ENCODE data around the gene CUEDC1.

Gene CUEDC1

GRCh38 chr17:57947369-57947768 is 7.8 kb downstream of the CUEDC1 start:
- Histone ChIP-seq H3K36me3 (ENCODE audit: insufficient read depth, low read length) (no peaks in the 10 kb centered on the region), H3K9me3 (ENCODE audit: insufficient read depth, low read length, severe bottlenecking) (no peaks in the 10 kb centered on the region), H2AFZ (ENCODE audit: low read depth, low read length) (no peak overlapping the region), H3K4me3 (ENCODE audit: low read depth in 1 of 2, low read length in 2 of 2) (0 out of 4 replicates have a peak overlapping the region, but pooled peaks of 1 of the 2 experiments have one; percentile 37), H4K20me1 (ENCODE audit: insufficient read depth, low read length) (peaks cover 2% of the 10 kb centered on the region; the same call in 1 of the 2 replicates), H3K79me2 (ENCODE audit: insufficient read depth, low read length) (no peaks in the 10 kb centered on the region), H3K27me3 (ENCODE audit: insufficient read depth, low read length, poor library complexity) (peaks cover 8% of the 10 kb centered on the region), H3K9ac (ENCODE audit: low read depth, low read length) (no peak overlapping the region), H3K4me1 (ENCODE audit: insufficient read depth, low read length) (peaks cover 12% of the 10 kb centered on the region), H3K4me2 (ENCODE audit: insufficient read depth, low read length) (peak overlapping the region; percentile 54; the same call in 1 of the 2 replicates), H3K27ac (ENCODE audit: low read length) (no peak overlapping the region)
- DNase-seq (no peak), ATAC-seq (ENCODE audit: insufficient read depth, low read depth) (no peak)
- TF ChIP-seq EZH2 (IDR thresholded peaks at IDR 0.05; ENCODE audit: borderline replicate concordance, low read depth, low read length, severe bottlenecking): no peak
- no peak for TF ChIP-seq CTCF (IDR thresholded peaks at IDR 0.05; ENCODE audit: borderline replicate concordance, extremely low read depth, low read length, poor library complexity, severe bottlenecking)

GRCh38 chr17:57946798-57947358 is 8.3 kb downstream of the CUEDC1 start:
- H2AFZ ChIP-seq (ENCODE audit: low read depth, low read length): no peak overlapping the region
- peaks cover 8% of the 10 kb centered on the region for H3K27me3 ChIP-seq (ENCODE audit: insufficient read depth, low read length, poor library complexity)
- no peak overlapping the region for H3K27ac ChIP-seq (ENCODE audit: low read length)
- ATAC-seq (ENCODE audit: insufficient read depth, low read depth): peak; percentile 97
- H3K36me3 ChIP-seq (ENCODE audit: insufficient read depth, low read length): no peaks in the 10 kb centered on the region
- peak; percentile 66 for DNase-seq
- H4K20me1 ChIP-seq (ENCODE audit: insufficient read depth, low read length): peaks cover 2% of the 10 kb centered on the region; the same call in 1 of the 2 replicates
- peak overlapping the region in 1 of 2 experiments; percentile 37; a peak in 2 of 4 replicates for H3K4me3 ChIP-seq (ENCODE audit: low read depth in 1 of 2, low read length in 2 of 2)
- no peaks in the 10 kb centered on the region for H3K9me3 ChIP-seq (ENCODE audit: insufficient read depth, low read length, severe bottlenecking)
- H3K4me1 ChIP-seq (ENCODE audit: insufficient read depth, low read length): peaks cover 12% of the 10 kb centered on the region
- H3K4me2 ChIP-seq (ENCODE audit: insufficient read depth, low read length): peak overlapping the region; percentile 54
- H3K79me2 ChIP-seq (ENCODE audit: insufficient read depth, low read length): no peaks in the 10 kb centered on the region
- TF ChIP-seq CTCF (IDR thresholded peaks at IDR 0.05; ENCODE audit: borderline replicate concordance, extremely low read depth, low read length, poor library complexity, severe bottlenecking): no peak
- TF ChIP-seq EZH2 (IDR thresholded peaks at IDR 0.05; ENCODE audit: borderline replicate concordance, low read depth, low read length, severe bottlenecking): no peak
- no peak overlapping the region for H3K9ac ChIP-seq (ENCODE audit: low read depth, low read length)

- H3K9ac ChIP-seq (ENCODE audit: low read depth, low read length): no peak overlapping the region
- no peak overlapping the region for H3K27ac ChIP-seq (ENCODE audit: low read length)
- peak; percentile 7; the same call in 1 of the 3 replicates for ATAC-seq (ENCODE audit: insufficient read depth, low read depth)
- no peaks in the 10 kb centered on the region for H3K9me3 ChIP-seq (ENCODE audit: insufficient read depth, low read length, severe bottlenecking)
- H4K20me1 ChIP-seq (ENCODE audit: insufficient read depth, low read length): no peaks in the 10 kb centered on the region; the same call in 1 of the 2 replicates
- peaks cover 14% of the 10 kb centered on the region for H3K27me3 ChIP-seq (ENCODE audit: insufficient read depth, low read length, poor library complexity)
- DNase-seq: no peak
- peak overlapping the region; percentile 54 for H3K4me2 ChIP-seq (ENCODE audit: insufficient read depth, low read length)
- no peak overlapping the region for H2AFZ ChIP-seq (ENCODE audit: low read depth, low read length)
- no peaks in the 10 kb centered on the region for H3K36me3 ChIP-seq (ENCODE audit: insufficient read depth, low read length)
- no peaks in the 10 kb centered on the region for H3K79me2 ChIP-seq (ENCODE audit: insufficient read depth, low read length)
- peaks cover 12% of the 10 kb centered on the region for H3K4me1 ChIP-seq (ENCODE audit: insufficient read depth, low read length)
- no peak for TF ChIP-seq CTCF (IDR thresholded peaks at IDR 0.05; ENCODE audit: borderline replicate concordance, extremely low read depth, low read length, poor library complexity, severe bottlenecking)
- TF ChIP-seq EZH2 (IDR thresholded peaks at IDR 0.05; ENCODE audit: borderline replicate concordance, low read depth, low read length, severe bottlenecking): no peak
- peak overlapping the region in 1 of 2 experiments; percentile 37; a peak in 2 of 4 replicates for H3K4me3 ChIP-seq (ENCODE audit: low read depth in 1 of 2, low read length in 2 of 2)
Observed at GRCh38 chr17:57945996-57946797, 9.0 kb downstream of the CUEDC1 start.

Data from DND-41 (cell line).